ENCODE results near the gene TACC3. TPM values are rescaled to one million over a fixed set of nuclear protein-coding genes. Genes with fewer than 3 reads are reported as not detected.

The TACC3 gene
- total RNA-seq (2021; fragmentation: NEBNext Ultra II Directional; extraction: Animal tissue kit (Norgen Biotek cat#: 25700)) (147 and 148 TPM in 2 replicates), polyA plus RNA-seq (2011; rRNA removed) (73.8 and 113 TPM in 2 replicates), polyA minus RNA-seq (2011; rRNA and poly(A)+ RNA removed) (22.0 and 36.9 TPM in 2 replicates)
- polyA plus RNA-seq (2011; cell fraction: cytosol; rRNA removed): 93.2 TPM
- 159 TPM for polyA plus RNA-seq (2011; cell fraction: nucleus; rRNA removed)
- 127 to 150 TPM (median 147 TPM) in 4 replicates for polyA plus RNA-seq (2012, experiment 1 of 2)
- polyA plus RNA-seq (2012, experiment 2 of 2): 102 TPM
- polyA plus RNA-seq (2013, experiment 1 of 2): 103 TPM
- polyA plus RNA-seq (2013, experiment 2 of 2): 92.2 TPM
- polyA minus RNA-seq (2011; cell fraction: cytosol; rRNA and poly(A)+ RNA removed): 57.8 TPM
- polyA minus RNA-seq (2011; cell fraction: nucleus; rRNA and poly(A)+ RNA removed): 46.0 TPM
- long read RNA-seq, experiment 1, partial matches to known transcripts: 17 of 26 reads
- long read RNA-seq, experiment 1, other reads (novel, unspliced or antisense): 7 of 26 reads
- long read RNA-seq, experiment 2, partial matches to known transcripts: 1 of 2 reads
- long read RNA-seq, experiment 2, other reads (novel, unspliced or antisense): 1 of 2 reads

- Histone ChIP-seq H2AK5ac (ENCODE audit: low read depth, low read length) (peak within 1 kb of the TSS; percentile 17; the same call in 1 of the 2 replicates), H3K4me2 (ENCODE audit: insufficient read depth in 1 of 2, low read depth in 2 of 2, low read length in 2 of 2) (peak within 1 kb of the TSS; percentile 85 to 95), H3K79me1 (ENCODE audit: low read depth, low read length) (peaks cover 19% of the 10 kb centered on the region), H2BK120ac (replicated peaks; ENCODE audit: low read depth, low read length) (no peak within 1 kb of the TSS), H3K27ac (ENCODE audit: low read depth, low read length) (peak within 1 kb of the TSS; percentile 69; the same call in 1 of the 2 replicates), H2BK5ac (ENCODE audit: low read depth, low read length) (peak within 1 kb of the TSS; percentile 90), H4K8ac (ENCODE audit: extremely low read depth, insufficient read depth, low read length) (peak within 1 kb of the TSS; percentile 93), H3K9me3 (ENCODE audit: insufficient read depth in 2 of 2, low read depth in 1 of 2, low read length in 1 of 2) (no peaks in the 10 kb centered on the region), H3K79me2 (ENCODE audit: control insufficient read depth in 1 of 2, insufficient read depth in 2 of 2, low read length in 2 of 2) (peaks cover 9 to 32% of the 10 kb centered on the region in 2 experiments; a peak in 3 of 4 replicates), H3K9ac (replicated peaks in 1 of 4; ENCODE audit: extremely low read depth in 1 of 4, low read depth in 3 of 4, low read length in 3 of 4) (peak within 1 kb of the TSS; percentile 82 to 93 (median 87)), H3K14ac (ENCODE audit: insufficient read length) (peak within 1 kb of the TSS; percentile 98), H4K5ac (ENCODE audit: insufficient read length, low read depth, low read length) (peak within 1 kb of the TSS; percentile 94), H3K4ac (replicated peaks; ENCODE audit: insufficient read length, low read depth, low read length) (peak within 1 kb of the TSS; percentile 95), H3K27me3 (replicated peaks in 1 of 4; ENCODE audit: control insufficient read depth in 3 of 4, extremely low read depth in 1 of 4, insufficient read depth in 3 of 4, low read length in 3 of 4) (no peaks in the 10 kb centered on the region), H4K91ac (replicated peaks; ENCODE audit: insufficient read length, low read length) (peak within 1 kb of the TSS; percentile 97), H3K23ac (ENCODE audit: insufficient read length) (no peak within 1 kb of the TSS), H2BK15ac (ENCODE audit: low read length) (no peak within 1 kb of the TSS), H2AFZ (ENCODE audit: low read length) (peak within 1 kb of the TSS; percentile 64; the same call in 1 of the 2 replicates), H3K4me1 (replicated peaks in 1 of 4; ENCODE audit: control insufficient read depth in 3 of 4, insufficient read depth in 4 of 4, low read length in 3 of 4) (peaks cover 0 to 19% (median 12%) of the 10 kb centered on the region in 4 experiments; a peak in 6 of 7 replicates), H2BK12ac (ENCODE audit: low read depth, low read length) (peak within 1 kb of the TSS; percentile 80; the same call in 1 of the 2 replicates), H3K56ac (replicated peaks; ENCODE audit: insufficient read length, low read depth, low read length) (peak within 1 kb of the TSS; percentile 95), H2BK20ac (ENCODE audit: low read length) (no peak within 1 kb of the TSS), H4K20me1 (replicated peaks in 1 of 2; ENCODE audit: control insufficient read depth in 1 of 2, insufficient read depth in 2 of 2, low read length in 2 of 2) (peaks cover 10 to 25% of the 10 kb centered on the region in 2 experiments), H3K23me2 (ENCODE audit: low read depth, low read length) (peaks cover 12% of the 10 kb centered on the region), H3K36me3 (ENCODE audit: control insufficient read depth in 2 of 4, insufficient read depth in 4 of 4, low read length in 3 of 4) (peaks cover 17 to 31% (median 20%) of the 10 kb centered on the region in 4 experiments), H3K4me3 (ENCODE audit: extremely low read depth in 1 of 4, insufficient read depth in 2 of 4, low read depth in 3 of 4, low read length in 4 of 4) (peak within 1 kb of the TSS; percentile 84 to 99 (median 96)), H3K18ac (ENCODE audit: extremely low read depth, low read length) (peak within 1 kb of the TSS; percentile 97)
- DNase-seq (ENCODE audit: low read depth in 1 of 2, low spot score in 2 of 2) (peak; percentile 93), FAIRE-seq (no peak)
- WGBS, 2 experiments (ENCODE audit: extremely low coverage in 1 of 2, insufficient coverage in 1 of 2, insufficient read length in 1 of 2, insufficient replicate concordance in 2 of 2, low coverage in 1 of 2, low lambda C conversion rate in 2 of 2, missing lambda C conversion rate in 1 of 2): 0% methylated on average over 14 of the region's 83 CpGs; no CpG with 5 or more reads in 1 of the 2 experiments
- ChIA-PET CTCF (ENCODE audit: partially characterized antibody) (interaction anchor here (1.1 to 18.6 kb wide), 3 partner anchors 13 to 89 kb away, joined by 3 to 326 read pairs (median 7); no protein-coding TSS in a partner anchor), POLR2A (ENCODE audit: partially characterized antibody) (interaction anchor here (0.8 to 8.8 kb wide), 13 partner anchors 9 to 76 kb away, joined by 3 to 100 read pairs (median 5); partner anchors contain the start of genes FGFR3 and SLBP)
- TF ChIP-seq BCL11A (IDR thresholded peaks at IDR 0.05; ENCODE audit: low read depth in 2 of 2, low read length in 2 of 2) (no peak), RBBP5 (IDR thresholded peaks at IDR 0.05; ENCODE audit: borderline replicate concordance, low read depth, low read length) (no peak), CEBPB (IDR thresholded peaks at IDR 0.05; ENCODE audit: low read depth, low read length) (no peak), NANOG (IDR thresholded peaks at IDR 0.05; ENCODE audit: insufficient read depth, low read depth, low read length, poor library complexity, severe bottlenecking) (no peak), SAP30 (IDR thresholded peaks at IDR 0.05; ENCODE audit: insufficient read depth, insufficient replicate concordance, low read length) (no peak), ZNF274 (IDR thresholded peaks at IDR 0.05; ENCODE audit: borderline replicate concordance, extremely low read depth, low read length) (no peak), PHF8 (conservative IDR thresholded peaks at IDR 0.05; ENCODE audit: low read depth, low read length) (peak; percentile 65; the same call in 1 of the 2 replicates), YY1 (IDR thresholded peaks at IDR 0.05; ENCODE audit: low read depth, low read length) (peak; percentile 84; the same call in 1 of the 2 replicates)
These were observed at the start of gene TACC3, which contains the start of gene TMEM129 for GRCh38 chr4:1721003-1721665. TSS of gene TACC3 (plus strand) at chr4:1721521. CDS start at chr4:1723422, 1,901 bp downstream. TSS of gene TMEM129 (minus strand) at chr4:1721323. CDS start at chr4:1720837, 486 bp downstream.
